IPS-NIHi11 (cell line): ENCODE results near the gene CFAP100.
A peak's percentile ranks its signal among the peaks of the same experiment; 100 is the strongest.

Experiments
- DNase-seq: peaks from one replicate; pipeline ENCODE4 v3.0.0; 2012; ENCODE audit warnings: mixed read lengths, low spot score

CFAP100 gene

DNA sequence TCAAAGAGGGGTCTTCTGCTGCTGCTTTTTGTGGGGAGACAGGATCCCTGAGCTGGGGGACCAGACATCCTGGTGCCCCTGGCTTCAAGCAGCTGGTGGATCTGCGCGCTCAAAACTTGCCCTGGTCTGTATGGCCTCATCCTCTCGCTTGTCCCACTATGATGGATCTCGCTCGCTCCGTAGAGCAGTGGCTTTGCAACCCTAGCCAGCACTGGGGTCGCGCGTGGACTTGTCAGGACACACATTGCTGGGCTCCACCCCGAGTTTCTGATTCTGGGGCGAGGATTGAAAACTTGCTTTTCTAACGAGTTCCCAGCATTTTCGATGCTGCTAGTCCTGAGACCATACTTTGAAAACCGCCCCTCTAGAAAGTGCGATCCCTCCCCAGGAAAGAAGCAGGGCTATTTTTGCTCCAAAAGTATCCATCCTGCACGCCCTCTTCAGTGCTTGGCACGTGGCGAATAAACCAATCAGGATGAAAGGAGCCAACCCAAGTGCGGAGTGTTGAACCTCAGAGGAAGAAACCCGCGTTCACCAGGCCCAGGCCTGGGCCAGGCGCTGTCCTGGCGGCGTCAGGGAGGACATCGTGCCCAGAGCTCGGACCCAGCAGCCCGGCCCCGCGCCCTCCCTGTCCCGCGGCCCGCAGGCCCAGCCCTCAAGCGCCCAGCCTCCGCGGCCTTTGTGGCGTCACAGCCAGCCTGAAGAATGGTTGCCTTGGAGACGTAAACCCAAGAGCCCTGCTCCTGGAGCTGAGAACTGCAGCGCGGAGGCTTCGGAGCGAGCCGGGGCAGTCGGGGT lies at the start of gene CFAP100:
Gene CFAP100 (plus strand): TSS at position 731 of the 798 bp plus-strand sequence. CDS start 1,092 bp downstream, outside the sequence.
- DNase-seq = peak; percentile 86

DNA sequence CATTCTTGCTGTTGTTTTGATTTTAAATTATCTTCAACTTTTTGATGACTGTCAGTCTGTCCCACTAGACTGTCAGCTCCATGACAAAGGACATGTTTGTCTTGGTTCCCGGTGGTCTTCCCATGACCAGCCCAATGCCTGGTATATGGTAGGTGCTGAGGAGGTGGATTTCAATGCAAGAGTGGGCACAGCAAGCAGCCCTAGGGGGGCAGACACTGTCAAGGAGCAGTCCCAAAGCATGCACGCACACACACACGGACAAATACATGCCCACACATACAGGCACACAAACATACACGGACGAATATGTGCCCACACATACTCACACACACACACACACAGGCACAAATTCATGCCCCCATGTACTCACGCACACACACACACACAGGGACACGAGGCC lies 49.5 kb upstream of the CFAP100 start:
- no peak for DNase-seq

DNA sequence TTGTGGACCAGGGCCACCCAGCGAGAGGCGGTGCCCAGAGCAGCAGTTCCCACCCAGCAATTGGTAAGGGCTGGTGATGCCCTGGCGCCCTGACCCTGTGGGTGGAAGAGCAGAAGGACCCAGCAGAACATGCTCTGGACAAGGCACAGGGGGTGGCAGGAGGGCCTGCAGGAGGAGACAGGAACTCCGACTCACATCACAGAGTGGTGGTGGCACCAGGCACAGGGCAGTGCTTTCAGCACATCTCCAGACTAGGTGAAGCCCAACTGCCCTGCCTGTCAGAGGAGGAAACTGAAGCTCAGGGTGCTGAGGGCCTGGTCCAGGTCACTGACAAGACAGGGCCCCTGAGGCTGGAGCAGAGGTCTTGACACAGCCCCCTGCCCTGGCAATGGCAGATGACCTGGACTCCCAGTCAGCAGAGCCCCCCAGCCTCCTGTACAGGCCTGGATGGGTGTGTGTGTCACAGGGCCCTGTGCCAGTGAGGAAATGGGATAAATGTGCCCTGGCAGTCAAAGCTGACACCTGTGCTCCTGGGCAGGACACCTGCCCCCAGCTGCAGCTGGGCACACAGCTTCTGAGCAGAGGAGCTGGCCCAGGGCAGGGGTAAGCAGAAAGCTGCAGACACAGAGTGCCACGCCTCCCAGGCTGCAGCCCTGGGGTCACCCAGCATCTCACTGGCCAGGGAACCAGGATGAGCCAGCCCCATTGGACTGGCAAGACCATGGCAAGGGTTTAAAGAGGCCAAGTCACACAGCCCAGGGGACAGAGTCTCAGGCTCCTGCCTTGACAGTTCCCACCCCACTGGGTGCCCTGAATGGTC lies 48.9 kb upstream of the CFAP100 start:
- DNase-seq = no peak

DNA sequence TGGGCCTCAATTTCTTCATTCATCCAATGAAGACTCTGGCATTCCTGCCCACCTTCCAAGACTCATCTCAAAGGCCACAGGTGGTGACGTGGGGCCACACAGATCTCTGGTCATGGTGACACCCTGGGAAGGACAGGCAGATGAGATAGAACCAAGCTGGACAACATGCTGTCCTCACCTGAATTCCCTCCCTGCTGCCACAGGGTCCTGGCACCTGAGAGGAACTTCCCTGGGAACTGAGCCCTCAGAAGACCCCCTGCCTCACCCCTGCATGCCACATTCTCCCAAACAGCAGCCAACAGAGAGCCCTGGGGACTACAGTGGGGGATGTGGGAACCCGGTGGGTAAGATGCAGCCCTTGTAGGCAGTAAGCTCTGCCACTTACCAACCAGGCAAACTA lies 48.2 kb upstream of the CFAP100 start:
- DNase-seq = no peak

DNA sequence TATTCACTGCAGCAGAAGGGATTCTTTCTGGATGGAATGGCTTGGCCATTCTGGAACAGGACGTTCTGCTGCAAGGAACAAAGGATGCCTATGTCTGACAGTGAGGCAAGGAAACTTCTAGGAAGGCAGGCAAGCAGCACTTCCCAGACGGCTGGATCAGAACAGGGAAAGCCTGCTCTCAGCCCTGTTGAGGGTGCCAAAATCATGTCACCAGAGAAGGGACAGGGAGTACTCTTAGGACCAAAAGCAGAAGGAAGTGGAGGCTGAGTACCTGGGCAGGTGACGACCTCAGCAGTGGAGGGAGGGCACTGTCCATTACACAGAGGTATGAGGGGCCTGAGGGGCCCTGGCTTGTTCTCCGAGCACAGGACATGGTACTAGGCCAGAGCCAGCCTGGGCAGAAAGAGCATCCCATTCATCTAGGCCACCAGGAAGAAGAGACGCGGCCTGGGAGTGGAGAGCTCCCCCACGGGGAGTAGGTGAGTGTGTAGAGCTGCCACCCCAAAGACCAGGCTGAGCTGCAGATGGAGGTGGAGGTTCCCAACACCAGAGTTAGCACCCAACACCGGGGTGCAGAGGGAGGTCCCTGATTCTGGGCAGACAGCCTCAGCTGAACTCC lies 47.1 kb upstream of the CFAP100 start:
- no peak for DNase-seq

DNA sequence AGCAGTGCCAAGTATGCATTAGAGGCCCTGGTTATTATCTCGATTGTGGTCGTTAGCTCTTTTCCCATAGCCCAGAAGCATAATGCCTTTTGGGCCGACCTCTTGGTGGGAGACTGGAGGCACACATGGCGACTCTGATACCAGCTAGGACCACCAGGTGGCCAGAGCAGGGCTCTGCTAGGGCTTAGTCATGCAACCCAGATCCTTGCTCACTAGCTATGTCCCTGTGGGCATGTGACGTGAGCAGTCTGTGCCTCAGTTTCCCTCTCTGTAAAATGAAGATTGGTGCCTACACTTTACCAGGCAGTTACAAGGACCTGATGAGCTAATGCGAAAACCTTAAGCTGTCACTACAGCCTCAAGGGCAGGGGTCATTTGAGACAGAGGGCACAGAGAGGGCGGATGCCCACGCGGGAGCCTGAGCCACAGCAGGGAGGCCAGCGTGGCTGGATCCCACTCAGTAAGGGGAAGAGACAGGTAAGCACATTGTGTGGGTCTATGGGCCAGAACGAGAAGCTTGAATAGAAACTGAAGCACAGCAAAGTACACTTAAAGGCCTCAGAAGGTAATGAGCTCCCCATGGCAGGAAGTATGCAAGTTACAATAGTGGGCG lies 46.3 kb upstream of the CFAP100 start:
- DNase-seq = peak; percentile 42

DNA sequence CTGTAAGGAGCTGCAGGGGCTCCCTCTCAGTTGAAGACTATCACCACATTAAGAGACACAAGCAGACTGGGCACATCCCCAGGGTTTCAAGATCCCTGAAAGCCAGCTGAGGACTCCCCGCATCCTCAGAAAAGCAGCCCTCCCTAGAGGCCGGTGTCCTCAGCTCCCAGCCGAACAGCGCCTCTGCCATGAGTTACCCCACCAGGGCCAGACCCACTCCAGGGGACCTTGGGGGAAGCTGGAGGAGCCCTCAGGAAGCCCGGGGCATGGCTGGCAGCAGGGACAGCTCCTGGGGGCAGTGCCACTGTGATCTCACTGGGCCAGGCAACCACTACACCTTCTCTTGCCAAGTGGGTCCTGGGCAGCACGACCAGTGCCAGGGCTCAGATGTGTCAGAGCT lies 45.6 kb upstream of the CFAP100 start:
- DNase-seq = no peak

DNA sequence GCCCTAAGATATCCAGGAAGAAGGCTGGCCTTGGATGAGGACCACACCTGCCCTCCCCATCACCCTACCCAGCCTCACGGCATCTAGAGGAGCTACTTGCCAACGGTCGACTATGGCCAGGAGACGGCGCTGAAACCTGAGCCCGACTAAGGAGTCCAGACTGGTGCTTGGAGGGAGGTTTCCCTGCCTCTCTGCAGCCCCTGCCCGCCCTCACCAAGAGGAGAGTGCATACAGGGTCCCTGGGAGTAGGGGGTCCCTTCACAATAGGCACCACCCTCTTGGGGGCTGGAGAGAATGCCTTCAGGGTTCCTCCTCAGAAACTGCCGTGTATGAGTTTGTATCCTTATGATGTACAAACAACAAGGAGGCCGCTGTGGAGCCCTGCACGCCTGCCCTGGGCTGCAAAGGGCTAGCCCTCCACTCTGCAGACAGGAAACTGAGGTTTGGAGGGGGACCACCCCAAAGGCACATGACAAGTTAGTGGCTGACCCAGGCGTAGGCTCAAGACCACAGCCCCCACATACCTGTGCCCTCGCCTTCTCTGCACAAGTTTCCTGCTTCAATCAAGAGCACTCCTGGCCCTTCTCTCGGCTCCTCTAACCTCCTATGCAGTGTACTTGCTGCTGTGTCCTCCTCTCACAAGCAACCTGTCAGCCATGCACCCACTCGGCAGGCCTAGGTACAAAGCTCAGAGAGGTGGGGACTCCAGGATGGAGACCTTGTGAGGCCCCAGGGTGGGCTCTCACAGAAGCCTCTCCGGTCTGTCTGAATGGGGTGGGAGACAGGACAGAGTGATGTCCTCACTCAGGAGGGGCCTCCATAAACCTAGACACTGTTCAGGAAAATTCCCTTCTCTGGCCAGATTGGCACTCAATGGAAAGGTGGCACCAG lies 44.9 kb upstream of the CFAP100 start:
- no peak for DNase-seq

DNA sequence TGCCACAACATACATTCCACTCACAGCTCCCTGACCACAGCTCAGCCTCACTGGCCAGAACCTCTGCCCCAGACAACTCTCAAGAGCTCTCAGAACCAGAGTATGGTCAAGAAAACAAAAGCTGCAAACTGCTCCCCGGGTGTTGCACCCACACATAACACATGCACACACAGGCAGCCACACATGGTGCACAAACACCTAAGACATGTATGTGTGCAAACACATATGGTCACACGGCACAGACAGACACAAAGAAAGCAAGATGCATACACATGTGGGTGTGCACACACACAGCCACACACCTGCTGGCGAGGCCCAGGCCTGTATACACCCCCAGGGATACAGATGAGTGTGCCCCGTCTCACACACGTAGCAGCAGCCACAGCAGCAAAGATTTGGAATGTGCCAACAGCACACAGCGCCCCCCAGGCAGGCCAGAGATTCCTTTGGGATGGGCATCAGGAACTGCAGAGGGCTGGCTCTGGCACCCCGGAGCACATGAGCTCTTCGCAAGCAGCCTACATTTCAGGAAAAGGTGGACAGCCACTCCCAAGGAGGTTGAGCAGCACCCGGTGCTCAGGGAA lies 44.1 kb upstream of the CFAP100 start:
- DNase-seq = no peak

DNA sequence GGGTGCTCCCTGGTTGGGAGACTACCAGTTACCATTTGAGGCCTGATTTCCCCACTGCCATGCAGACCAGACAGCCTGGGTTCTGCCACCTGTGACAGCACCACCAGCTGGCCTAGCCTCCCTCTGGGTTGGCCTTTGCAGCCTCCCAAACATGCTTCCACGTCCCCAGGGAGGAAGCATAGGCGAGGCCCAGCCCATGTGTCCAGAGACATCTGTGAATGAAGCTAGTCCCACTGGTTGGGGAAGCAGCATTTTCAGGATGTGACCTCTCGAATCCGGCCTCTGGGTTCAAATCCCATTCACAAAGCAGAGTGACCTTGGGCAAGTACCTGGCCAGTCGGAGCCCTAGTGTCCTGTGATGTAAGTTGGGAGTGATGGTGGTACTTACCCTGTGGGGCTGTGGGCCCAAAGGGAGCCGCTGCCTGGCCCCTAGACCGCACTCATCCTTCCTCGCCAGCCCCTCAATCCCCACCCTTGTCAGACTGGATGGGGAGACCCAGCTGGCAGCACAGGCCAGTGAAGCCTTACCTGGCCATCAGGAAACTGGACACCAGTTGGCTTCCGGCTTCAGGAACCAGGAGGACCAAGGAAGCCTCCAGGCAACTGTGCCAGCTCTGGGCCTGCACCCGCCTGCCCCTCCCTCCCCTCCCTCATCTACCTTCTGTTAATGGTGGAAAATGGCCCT lies 43.5 kb upstream of the CFAP100 start:
- no peak for DNase-seq

DNA sequence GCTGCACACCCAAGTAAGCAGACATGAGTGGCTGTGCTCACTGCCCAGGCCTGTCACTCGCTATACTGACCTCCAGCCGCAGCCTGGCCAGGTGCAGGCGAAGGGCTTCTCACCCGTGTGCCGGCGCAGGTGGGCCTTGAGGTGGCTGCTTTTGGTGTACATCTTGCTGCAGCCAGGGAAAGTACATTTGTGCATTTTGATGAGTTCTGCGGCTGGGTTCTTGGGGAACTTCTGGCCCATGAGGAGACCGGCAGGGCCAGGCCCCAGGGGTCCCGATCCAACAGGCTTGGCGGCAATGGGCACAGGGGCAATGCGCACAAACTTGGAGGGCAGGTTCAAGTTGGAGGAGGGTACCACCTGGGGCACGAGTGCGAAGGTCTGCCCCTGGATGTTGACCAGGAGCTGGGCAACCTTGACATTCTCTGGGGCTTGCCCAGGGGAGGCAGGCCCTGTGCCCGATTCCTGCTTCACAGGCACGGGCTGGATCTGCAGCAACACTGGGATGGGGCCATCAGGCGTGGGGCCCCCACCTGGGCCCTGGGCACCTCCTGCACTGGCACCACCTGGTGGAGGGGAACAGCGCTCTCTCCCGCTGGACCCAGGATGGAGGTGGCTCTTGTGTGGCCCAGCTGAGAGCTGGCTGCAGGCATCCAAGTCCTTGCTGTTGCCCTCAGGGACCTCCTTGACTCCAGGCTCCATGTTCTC lies 42.8 kb upstream of the CFAP100 start:
- no peak for DNase-seq

DNA sequence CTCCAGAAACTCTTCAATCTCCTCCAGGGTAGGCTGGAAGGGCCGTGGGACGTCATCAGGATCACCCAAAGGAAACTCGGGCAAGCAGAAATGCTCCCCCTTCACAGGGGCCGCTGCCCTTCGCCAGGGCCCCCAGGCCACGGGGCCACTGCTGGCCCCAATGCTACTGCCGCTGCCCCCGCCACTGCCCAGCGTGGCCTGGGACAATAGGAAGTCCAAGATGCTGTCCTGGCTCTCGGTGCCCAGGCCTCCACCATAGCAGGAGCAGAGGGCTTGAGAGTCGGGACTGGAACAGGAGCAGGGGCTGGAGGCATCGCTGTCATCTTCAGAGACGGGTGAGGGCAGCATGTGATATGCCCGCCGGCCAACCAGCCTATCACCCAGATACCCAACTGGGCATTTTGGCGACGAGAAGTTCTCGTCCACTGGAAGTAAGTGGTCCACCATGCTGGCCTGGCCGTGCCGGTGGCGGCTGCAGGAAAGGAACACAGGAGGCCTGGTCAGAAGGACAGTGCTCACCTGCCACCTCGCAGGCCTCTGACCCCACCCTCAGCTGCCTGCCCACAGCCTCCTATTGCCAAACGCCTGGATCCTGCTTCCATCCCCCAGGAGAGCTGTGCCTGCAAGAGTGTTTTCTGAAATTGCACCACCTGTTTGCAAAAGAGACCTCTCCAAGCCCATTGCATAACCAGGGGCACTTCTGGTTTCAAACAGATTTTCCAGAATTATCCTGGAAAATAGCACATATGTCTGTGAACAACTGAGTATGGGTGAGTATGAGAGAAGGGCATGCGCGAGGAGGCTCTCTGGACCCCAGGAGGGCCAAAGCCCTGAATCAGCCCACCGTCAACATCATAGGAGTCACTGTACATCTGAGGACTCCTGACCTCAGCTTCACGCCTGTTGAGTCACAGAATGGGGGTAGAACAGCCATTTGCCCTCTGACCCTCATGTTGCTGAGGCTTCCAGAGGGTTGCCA lies 41.9 kb upstream of the CFAP100 start:
- DNase-seq = no peak

DNA sequence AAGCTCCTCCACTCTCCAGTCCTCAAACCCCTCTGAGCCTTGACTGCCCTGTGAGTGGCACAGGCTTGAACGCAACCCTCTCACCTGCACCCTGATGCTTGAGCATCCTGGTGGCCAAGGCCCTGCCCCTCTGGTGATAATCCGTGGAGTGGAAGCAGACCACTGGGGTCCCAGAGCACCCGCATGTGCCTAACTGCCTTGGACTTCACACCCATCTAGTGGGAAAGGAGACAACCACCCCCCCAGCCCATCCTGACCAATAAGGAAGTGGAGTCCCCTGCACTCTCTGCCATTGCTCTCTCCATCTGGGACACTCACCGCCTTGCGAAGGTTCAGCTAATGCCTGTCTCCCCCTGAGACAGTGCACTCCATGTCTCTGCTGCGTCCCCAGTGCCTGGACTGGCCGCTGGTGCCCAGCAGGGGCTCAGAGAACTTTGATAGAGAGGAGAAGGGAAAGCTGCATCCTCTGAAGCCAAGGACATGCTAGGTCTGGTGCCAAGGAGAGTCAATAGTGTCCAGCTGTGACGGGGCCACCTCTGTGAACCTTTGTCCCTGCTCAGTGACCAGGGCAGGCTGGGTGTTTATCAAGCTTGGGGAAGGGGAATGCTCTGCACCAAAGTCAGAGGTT lies 40.9 kb upstream of the CFAP100 start:
- DNase-seq = no peak

DNA sequence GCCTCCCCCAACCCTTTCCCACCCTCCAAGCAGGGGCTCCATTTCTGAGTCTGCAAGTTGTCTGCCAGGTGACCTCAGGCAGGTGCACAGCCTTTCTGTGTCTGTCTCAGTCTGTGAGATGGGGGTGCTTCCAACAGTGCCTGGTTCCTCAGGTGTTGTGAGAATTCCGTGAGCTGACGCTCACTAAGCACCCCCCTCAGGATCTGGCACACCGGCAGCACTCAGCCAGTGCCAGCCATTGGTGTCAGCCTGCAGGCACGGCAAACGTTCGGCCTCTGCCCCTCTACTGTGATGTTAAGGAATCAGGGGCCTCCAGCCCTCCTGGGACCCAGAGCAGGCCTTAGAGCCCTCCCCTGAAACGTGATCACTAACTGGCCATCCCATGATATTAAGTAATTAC lies 39.9 kb upstream of the CFAP100 start:
- no peak for DNase-seq

DNA sequence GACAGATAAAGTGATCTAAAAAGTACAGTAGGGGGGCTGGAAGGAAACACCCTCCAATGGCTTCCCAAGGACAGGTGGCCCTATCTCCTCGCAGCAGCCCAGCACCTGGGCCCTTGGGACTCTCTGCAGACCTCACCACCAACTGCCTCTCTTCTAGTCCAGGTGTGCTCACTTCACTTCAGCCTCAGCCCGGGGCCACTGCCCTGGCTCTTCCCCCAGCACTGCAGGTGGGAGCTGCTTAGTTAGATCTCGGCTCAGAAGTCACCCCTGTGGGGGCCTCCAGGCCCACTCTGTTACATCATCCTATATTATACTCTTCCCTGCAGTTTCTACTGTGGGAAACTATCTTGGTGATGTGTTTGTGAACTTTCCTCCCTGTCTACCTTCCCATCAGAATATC lies 39.5 kb upstream of the CFAP100 start:
- DNase-seq = no peak

DNA sequence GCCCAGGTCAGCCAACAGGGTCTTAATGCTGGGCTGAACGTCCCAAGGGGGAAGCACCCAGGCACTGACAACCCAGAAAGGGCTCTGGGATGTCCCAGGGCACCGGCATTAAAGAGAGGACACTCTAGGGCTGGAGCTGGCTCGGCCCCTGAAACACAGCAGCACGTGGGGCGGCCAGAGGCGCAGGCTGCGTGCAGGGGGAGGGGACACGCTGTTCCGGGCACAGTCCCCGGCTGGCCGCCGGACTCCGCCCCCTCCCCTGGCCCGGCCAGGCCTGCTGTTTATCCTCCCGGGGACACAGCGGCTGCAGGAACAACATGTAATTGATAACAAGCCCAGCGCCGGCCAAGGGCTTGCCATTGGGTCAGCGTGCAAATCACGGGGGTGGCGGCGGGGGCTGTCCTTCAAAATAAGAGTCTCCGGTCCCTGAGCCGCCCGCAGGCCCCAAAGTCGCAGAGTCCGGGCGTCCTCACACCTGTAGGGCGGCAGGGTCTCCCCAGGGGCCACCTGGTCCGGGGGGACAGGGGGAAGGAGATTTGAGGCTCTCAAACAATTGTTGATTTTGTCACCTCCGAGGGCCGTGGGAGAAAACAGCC lies 38.8 kb upstream of the CFAP100 start:
- DNase-seq = peak; percentile 94

DNA sequence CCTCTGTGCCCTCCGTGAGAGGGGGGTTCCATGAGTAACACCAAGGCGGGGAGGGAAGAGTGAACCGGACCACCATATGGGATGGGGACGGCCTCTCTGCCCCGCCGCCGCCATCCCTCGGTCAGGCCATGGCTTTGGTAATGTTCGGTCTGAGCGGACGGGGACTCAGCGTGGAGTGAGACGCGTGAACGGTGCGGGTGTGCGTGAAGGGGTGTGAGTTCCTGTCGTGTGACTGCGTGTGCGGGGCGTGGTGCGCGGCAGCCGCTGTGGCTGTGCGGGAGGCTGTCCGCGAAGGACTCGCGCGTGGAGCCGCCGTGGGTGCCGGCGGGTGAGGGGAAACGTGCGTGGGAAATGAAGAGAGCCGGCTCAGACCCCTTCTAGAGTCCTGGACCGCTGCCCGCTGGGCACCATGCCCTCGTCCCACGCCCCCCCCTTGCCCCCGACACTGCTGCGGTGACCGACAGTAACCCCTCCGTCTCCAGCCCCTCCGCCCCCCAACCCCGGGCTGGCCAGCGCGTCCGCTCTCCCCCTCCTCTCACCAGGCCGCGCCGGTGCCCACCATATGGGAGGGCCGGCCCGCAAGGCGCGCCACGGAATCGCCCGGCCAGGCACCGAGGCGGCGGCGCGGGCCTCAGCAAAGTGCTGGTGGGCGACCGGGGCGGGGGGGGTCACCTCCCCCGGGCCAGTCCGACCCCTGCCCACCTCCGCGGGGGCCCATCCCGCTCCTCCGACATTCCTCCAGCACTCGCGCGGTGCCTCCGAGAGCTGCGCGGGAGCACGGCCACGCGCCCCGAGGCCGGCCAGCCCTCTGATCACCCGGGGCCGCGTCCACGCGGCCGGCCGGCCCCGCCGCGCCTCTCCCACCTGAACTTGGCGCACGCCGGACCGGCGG lies 38.1 kb upstream of the CFAP100 start:
- DNase-seq = peak; percentile 63
